Measurements from ENCODE around the gene SERHL2.
"Not testable (repeated sequence)": the region's sequence is repeated elsewhere in the genome, so short reads cannot be mapped to it uniquely, and the experiment has no call there.

GRCh38 chr22:42508327-42508974, 45.3 kb upstream of the SERHL2 start:
- not testable (repeated sequence) for TF ChIP-seq POLR2A, EP300, CTCF, POLR2AphosphoS5 (IDR thresholded peaks at IDR 0.05)
